Hepatocyte (in vitro differentiated cells): ENCODE results near the gene BEND5. TPM values are rescaled to one million over a fixed set of nuclear protein-coding genes. Genes with fewer than 3 reads are reported as not detected.

ENCODE experiments used
- DNase-seq: peaks from one replicate; pipeline ENCODE4 v3.0.0-alpha.2; 2016; ENCODE audit warnings: low spot score
- H2AFZ ChIP-seq: fragments of 200-600 bp; sonication (generic); 2 replicates; pipeline ENCODE4 v1.6.0; 2016; ENCODE audit warnings: antibody characterized with exemption, mild to moderate bottlenecking
- H3K27ac ChIP-seq: fragments of 200-600 bp; sonication (generic); 2 replicates; pipeline ENCODE4 v1.5.1; 2016; ENCODE audit warnings: mild to moderate bottlenecking
- H3K27me3 ChIP-seq: fragments of 200-600 bp; sonication (generic); 2 replicates; pipeline ENCODE4 v1.6.1; 2016
- H3K36me3 ChIP-seq: fragments of 200-600 bp; sonication (generic); replicated peaks from 2 replicates; pipeline ENCODE4 v1.5.1; 2016; ENCODE audit warnings: low read depth; ENCODE audit not compliant: insufficient read depth
- H3K4me1 ChIP-seq: fragments of 200-600 bp; sonication (generic); 2 replicates; pipeline ENCODE4 v1.5.1; 2016; ENCODE audit warnings: mild to moderate bottlenecking, moderate library complexity; ENCODE audit not compliant: insufficient read depth
- H3K4me2 ChIP-seq: fragments of 200-600 bp; sonication (generic); 2 replicates; pipeline ENCODE4 v1.6.0; 2016
- H3K4me3 ChIP-seq: fragments of 200-600 bp; sonication (generic); 2 replicates; pipeline ENCODE4 v1.5.1; 2016; ENCODE audit warnings: mild to moderate bottlenecking
- H3K79me2 ChIP-seq: fragments of 200-600 bp; sonication (generic); 2 replicates; pipeline ENCODE4 v1.6.0; 2017; ENCODE audit warnings: mild to moderate bottlenecking
- H3K9me2 ChIP-seq: fragments of 200-600 bp; sonication (generic); replicated peaks from 2 replicates; pipeline ENCODE4 v1.6.0; 2017; ENCODE audit warnings: mild to moderate bottlenecking; ENCODE audit not compliant: insufficient read depth
- H3K9me3 ChIP-seq: fragments of 200-600 bp; sonication (generic); 2 replicates; pipeline ENCODE4 v1.5.1; 2016; ENCODE audit warnings: low read depth, mild to moderate bottlenecking
- H4K20me1 ChIP-seq: fragments of 200-600 bp; sonication (generic); 2 replicates; pipeline ENCODE4 v1.6.0; 2016; ENCODE audit warnings: mild to moderate bottlenecking; ENCODE audit not compliant: insufficient read depth, poor library complexity, severe bottlenecking
- CTCF ChIP-seq: fragments of 200-600 bp; sonication (generic); IDR thresholded peaks from 2 replicates; pipeline ENCODE4 v1.5.1; 2016; ENCODE audit warnings: antibody characterized with exemption, mild to moderate bottlenecking; ENCODE audit not compliant: poor library complexity
- EZH2 ChIP-seq: fragments of 200-600 bp; sonication (generic); IDR thresholded peaks from 2 replicates; pipeline ENCODE4 v1.6.1; 2016; ENCODE audit warnings: antibody characterized with exemption, mild to moderate bottlenecking, borderline replicate concordance
- EZH2phosphoT487 ChIP-seq: fragments of 200-600 bp; sonication (generic); IDR thresholded peaks from one replicate; pipeline ENCODE4 v1.6.1; 2018; ENCODE audit warnings: antibody characterized with exemption, mild to moderate bottlenecking, low read depth, moderate library complexity; ENCODE audit not compliant: unreplicated experiment, severe bottlenecking
- WGBS: methylation state at CpG from one replicate; pipeline ENCODE4 v1.1.6; 2016; ENCODE audit warnings: low lambda C conversion rate; ENCODE audit errors: missing lambda C conversion rate; 5-methylcytosine and 5-hydroxymethylcytosine counted together
- polyA plus RNA-seq: library from polyadenylated mRNA; unstranded; fragments of >200 nt; fragmentation: Nextera tagmentation; extraction: Ambion mirVana; gene quantifications from 2 replicates; pipeline ENCODE4 v1.2.1, GENCODE V29; 2016
- total RNA-seq: library from RNA; depleted of rRNA; stranded (reverse); fragments of >200 nt; gene quantifications from 2 replicates; pipeline ENCODE4 v1.2.3, GENCODE V29; 2014

BEND5 gene
- total and polyA plus RNA-seq, 2 experiments from 2014 or later, result 7.5 to 7.9 TPM

GRCh38 chr1:48773133-48773532, 3.6 kb downstream of the BEND5 start:
- no peaks in the 10 kb centered on the region for H3K27me3 ChIP-seq
- H3K79me2 ChIP-seq, result peaks cover 30% of the 10 kb centered on the region
- no peaks in the 10 kb centered on the region for H4K20me1 ChIP-seq
- peak overlapping the region; percentile 14 for H3K4me2 ChIP-seq
- no peak for DNase-seq
- H3K4me3 ChIP-seq, result no peak overlapping the region
- no peaks in the 10 kb centered on the region for H3K9me2 ChIP-seq
- WGBS, result 82% methylated on average over 1 of the region's 1 CpG
- TF ChIP-seq EZH2 (no peak), CTCF (no peak), EZH2phosphoT487 (no peak)
- peaks cover 35% of the 10 kb centered on the region for H3K4me1 ChIP-seq
- no peaks in the 10 kb centered on the region for H3K9me3 ChIP-seq
- H3K27ac ChIP-seq, result no peak overlapping the region
- H3K36me3 ChIP-seq, result no peaks in the 10 kb centered on the region
- H2AFZ ChIP-seq, result no peak overlapping the region

GRCh38 chr1:48772211-48772610, 4.5 kb downstream of the BEND5 start:
- H3K36me3 ChIP-seq, result no peaks in the 10 kb centered on the region
- DNase-seq, result peak; percentile 61
- H4K20me1 ChIP-seq, result no peaks in the 10 kb centered on the region
- no peak overlapping the region for H3K4me3 ChIP-seq
- H3K4me1 ChIP-seq, result peaks cover 38% of the 10 kb centered on the region
- no peak overlapping the region for H2AFZ ChIP-seq
- 74% methylated on average over 2 of the region's 2 CpGs for WGBS
- peak overlapping the region; percentile 69 for H3K4me2 ChIP-seq
- H3K9me3 ChIP-seq, result no peaks in the 10 kb centered on the region
- TF ChIP-seq CTCF (no peak), EZH2phosphoT487 (no peak), EZH2 (no peak)
- H3K27ac ChIP-seq, result peak overlapping the region; percentile 38
- H3K79me2 ChIP-seq, result peaks cover 30% of the 10 kb centered on the region
- H3K27me3 ChIP-seq, result no peaks in the 10 kb centered on the region
- no peaks in the 10 kb centered on the region for H3K9me2 ChIP-seq

GRCh38 chr1:48771561-48771960, 5.1 kb downstream of the BEND5 start:
- Histone ChIP-seq H3K4me3 (no peak overlapping the region), H3K9me3 (no peaks in the 10 kb centered on the region), H3K9me2 (no peaks in the 10 kb centered on the region), H4K20me1 (no peaks in the 10 kb centered on the region), H3K4me2 (peak overlapping the region; percentile 69), H3K4me1 (peaks cover 41% of the 10 kb centered on the region), H2AFZ (no peak overlapping the region), H3K36me3 (no peaks in the 10 kb centered on the region), H3K27me3 (no peaks in the 10 kb centered on the region), H3K27ac (peak overlapping the region; percentile 38), H3K79me2 (peaks cover 36% of the 10 kb centered on the region)
- DNase-seq, result no peak
- WGBS, result 89% methylated on average over 2 of the region's 2 CpGs
- TF ChIP-seq CTCF, result no peak
- no peak for TF ChIP-seq EZH2phosphoT487
- no peak for TF ChIP-seq EZH2

GRCh38 chr1:48767975-48768510, 8.6 kb downstream of the BEND5 start:
- no peak overlapping the region for H3K4me3 ChIP-seq
- no peaks in the 10 kb centered on the region for H3K9me3 ChIP-seq
- H2AFZ ChIP-seq, result no peak overlapping the region
- H3K79me2 ChIP-seq, result peaks cover 35% of the 10 kb centered on the region
- no peaks in the 10 kb centered on the region for H3K9me2 ChIP-seq
- H3K4me1 ChIP-seq, result peaks cover 33% of the 10 kb centered on the region
- H3K27ac ChIP-seq, result no peak overlapping the region
- no peak for DNase-seq
- H3K36me3 ChIP-seq, result no peaks in the 10 kb centered on the region
- no peaks in the 10 kb centered on the region for H4K20me1 ChIP-seq
- TF ChIP-seq EZH2phosphoT487 (no peak), CTCF (no peak), EZH2 (no peak)
- H3K27me3 ChIP-seq, result no peaks in the 10 kb centered on the region
- H3K4me2 ChIP-seq, result no peak overlapping the region
